Fibroblast of gingiva (primary cell): ENCODE measurements around the gene ZKSCAN8.

Experiments
- DNase-seq: peaks from one replicate; pipeline ENCODE4 v3.0.0-alpha.2; 2011; ENCODE audit warnings: low read depth

Gene ZKSCAN8

GRCh38 chr6:28206928-28207509, 65.3 kb downstream of the ZKSCAN8 start:
- DNase-seq, result no peak

DNA sequence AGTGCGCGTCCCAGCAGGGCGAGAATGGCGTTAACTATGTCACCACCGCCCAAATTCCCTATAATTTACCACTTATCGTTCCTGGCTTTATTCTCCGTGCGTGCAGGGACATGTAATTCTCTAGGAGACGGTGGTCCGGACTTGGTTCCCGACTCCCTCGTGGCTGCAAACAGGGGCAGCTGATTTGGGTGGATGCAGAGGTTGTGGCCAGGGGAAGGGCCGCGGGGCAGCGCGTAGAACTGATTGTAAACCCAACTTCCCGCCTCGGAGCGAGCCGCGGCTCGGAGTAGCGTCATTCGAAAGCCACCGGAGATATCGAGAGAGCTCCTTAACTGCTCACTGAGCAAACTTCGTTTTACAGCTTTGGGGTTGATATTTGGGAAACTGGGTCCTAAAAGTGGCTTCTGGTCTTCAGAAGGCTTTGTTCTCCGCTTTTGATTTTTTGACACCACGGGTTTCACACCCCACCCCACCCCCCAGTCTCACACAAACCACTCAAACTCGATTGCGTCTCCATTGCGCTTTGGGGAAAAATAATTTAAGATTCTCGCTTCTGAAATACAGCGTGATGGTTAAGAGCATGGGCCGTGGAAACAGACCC, 65.9 kb downstream of the ZKSCAN8 start:
- peak; percentile 13 for DNase-seq

GRCh38 chr6:28208111-28208659, 66.5 kb downstream of the ZKSCAN8 start:
- DNase-seq, result no peak
